ENCODE results near the gene SNAP91.

The SNAP91 gene

GRCh38 chr6:83546636-83547035 lies 162.3 kb downstream of the SNAP91 start:
- H3K4me3 Mint-ChIP-seq: no peak overlapping the region

GRCh38 chr6:83539678-83540077 lies 169.2 kb downstream of the SNAP91 start:
- Mint-ChIP-seq H3K27me3 (ENCODE audit: low read depth) (no peaks in the 10 kb centered on the region), H3K27ac (no peak overlapping the region), H3K9me3 (peaks cover 4% of the 10 kb centered on the region), H3K36me3 (ENCODE audit: low read depth) (no peaks in the 10 kb centered on the region), H3K4me1 (ENCODE audit: low read depth) (no peaks in the 10 kb centered on the region), H3K4me3 (no peak overlapping the region)

More at GRCh38 chr6:83546636-83547035, 162.3 kb downstream of the SNAP91 start:
- no peaks in the 10 kb centered on the region for H3K27me3 Mint-ChIP-seq (ENCODE audit: low read depth)
- peaks cover 32% of the 10 kb centered on the region for H3K9me3 Mint-ChIP-seq
- H3K27ac Mint-ChIP-seq: no peak overlapping the region
- peaks cover 4% of the 10 kb centered on the region for H3K4me1 Mint-ChIP-seq (ENCODE audit: low read depth)
- H3K36me3 Mint-ChIP-seq (ENCODE audit: low read depth): peaks cover 2% of the 10 kb centered on the region

- H3K4me1 Mint-ChIP-seq (ENCODE audit: low read depth): no peaks in the 10 kb centered on the region
- H3K9me3 Mint-ChIP-seq: no peaks in the 10 kb centered on the region
- H3K36me3 Mint-ChIP-seq (ENCODE audit: low read depth): no peaks in the 10 kb centered on the region
- H3K27ac Mint-ChIP-seq: no peak overlapping the region
- H3K27me3 Mint-ChIP-seq (ENCODE audit: low read depth): peaks cover 2% of the 10 kb centered on the region
- no peak overlapping the region for H3K4me3 Mint-ChIP-seq
Observed at GRCh38 chr6:83536647-83537589, 172.0 kb downstream of the SNAP91 start.

- no peaks in the 10 kb centered on the region for H3K36me3 Mint-ChIP-seq (ENCODE audit: low read depth)
- no peaks in the 10 kb centered on the region for H3K9me3 Mint-ChIP-seq
- H3K27ac Mint-ChIP-seq: no peak overlapping the region
- peaks cover 5% of the 10 kb centered on the region for H3K27me3 Mint-ChIP-seq (ENCODE audit: low read depth)
- H3K4me1 Mint-ChIP-seq (ENCODE audit: low read depth): no peaks in the 10 kb centered on the region
- H3K4me3 Mint-ChIP-seq: no peak overlapping the region
Observed at GRCh38 chr6:83536034-83536646, 172.8 kb downstream of the SNAP91 start.

- H3K36me3 Mint-ChIP-seq (ENCODE audit: low read depth): no peaks in the 10 kb centered on the region
- peaks cover 4% of the 10 kb centered on the region for H3K27me3 Mint-ChIP-seq (ENCODE audit: low read depth)
- no peaks in the 10 kb centered on the region for H3K4me1 Mint-ChIP-seq (ENCODE audit: low read depth)
- H3K4me3 Mint-ChIP-seq: no peak overlapping the region
- no peaks in the 10 kb centered on the region for H3K9me3 Mint-ChIP-seq
- no peak overlapping the region for H3K27ac Mint-ChIP-seq
Observed at GRCh38 chr6:83518816-83519480, 190.0 kb downstream of the SNAP91 start.

GRCh38 chr6:83517500-83517899 lies 191.4 kb downstream of the SNAP91 start:
- no peaks in the 10 kb centered on the region for H3K4me1 Mint-ChIP-seq (ENCODE audit: low read depth)
- no peak overlapping the region for H3K27ac Mint-ChIP-seq
- no peaks in the 10 kb centered on the region for H3K36me3 Mint-ChIP-seq (ENCODE audit: low read depth)
- no peaks in the 10 kb centered on the region for H3K9me3 Mint-ChIP-seq
- H3K27me3 Mint-ChIP-seq (ENCODE audit: low read depth): peaks cover 18% of the 10 kb centered on the region
- no peak overlapping the region for H3K4me3 Mint-ChIP-seq

GRCh38 chr6:83514866-83515466 lies 193.9 kb downstream of the SNAP91 start:
- peaks cover 36% of the 10 kb centered on the region for H3K27me3 Mint-ChIP-seq (ENCODE audit: low read depth)
- no peak overlapping the region for H3K27ac Mint-ChIP-seq
- no peaks in the 10 kb centered on the region for H3K36me3 Mint-ChIP-seq (ENCODE audit: low read depth)
- H3K9me3 Mint-ChIP-seq: no peaks in the 10 kb centered on the region
- H3K4me3 Mint-ChIP-seq: no peak overlapping the region
- no peaks in the 10 kb centered on the region for H3K4me1 Mint-ChIP-seq (ENCODE audit: low read depth)

GRCh38 chr6:83514466-83514865 lies 194.4 kb downstream of the SNAP91 start:
- no peaks in the 10 kb centered on the region for H3K4me1 Mint-ChIP-seq (ENCODE audit: low read depth)
- no peak overlapping the region for H3K27ac Mint-ChIP-seq
- no peaks in the 10 kb centered on the region for H3K9me3 Mint-ChIP-seq

GRCh38 chr6:83511901-83512681 lies 196.8 kb downstream of the SNAP91 start, which contains the start of gene PRSS35:
TSS of gene PRSS35 (plus strand) at chr6:83512534. CDS start at chr6:83523442, 10,908 bp downstream.
- Mint-ChIP-seq H3K36me3 (ENCODE audit: low read depth) (no peaks in the 10 kb centered on the region), H3K9me3 (no peaks in the 10 kb centered on the region), H3K4me1 (ENCODE audit: low read depth) (no peaks in the 10 kb centered on the region), H3K4me3 (no peak within 1 kb of the TSS), H3K27me3 (ENCODE audit: low read depth) (peaks cover 36% of the 10 kb centered on the region), H3K27ac (no peak within 1 kb of the TSS)

More at GRCh38 chr6:83514466-83514865, 194.4 kb downstream of the SNAP91 start:
- Mint-ChIP-seq H3K27me3 (ENCODE audit: low read depth) (peaks cover 36% of the 10 kb centered on the region), H3K4me3 (no peak overlapping the region), H3K36me3 (ENCODE audit: low read depth) (no peaks in the 10 kb centered on the region)

GRCh38 chr6:83511266-83511665 lies 197.6 kb downstream of the SNAP91 start:
- Mint-ChIP-seq H3K4me3 (no peak overlapping the region), H3K27ac (no peak overlapping the region), H3K9me3 (no peaks in the 10 kb centered on the region), H3K27me3 (ENCODE audit: low read depth) (peaks cover 36% of the 10 kb centered on the region), H3K4me1 (ENCODE audit: low read depth) (no peaks in the 10 kb centered on the region), H3K36me3 (ENCODE audit: low read depth) (no peaks in the 10 kb centered on the region)

- Mint-ChIP-seq H3K36me3 (ENCODE audit: low read depth) (no peaks in the 10 kb centered on the region), H3K27me3 (ENCODE audit: low read depth) (peaks cover 36% of the 10 kb centered on the region), H3K4me1 (ENCODE audit: low read depth) (no peaks in the 10 kb centered on the region), H3K4me3 (no peak overlapping the region), H3K9me3 (no peaks in the 10 kb centered on the region), H3K27ac (no peak overlapping the region)
Observed at GRCh38 chr6:83510791-83511190, 198.1 kb downstream of the SNAP91 start.

- Mint-ChIP-seq H3K4me3 (no peak overlapping the region), H3K9me3 (no peaks in the 10 kb centered on the region), H3K27ac (no peak overlapping the region), H3K36me3 (ENCODE audit: low read depth) (no peaks in the 10 kb centered on the region), H3K4me1 (ENCODE audit: low read depth) (no peaks in the 10 kb centered on the region), H3K27me3 (ENCODE audit: low read depth) (peaks cover 32% of the 10 kb centered on the region)
Observed at GRCh38 chr6:83509441-83509840, 199.5 kb downstream of the SNAP91 start.

GRCh38 chr6:83505356-83505755 lies 203.5 kb downstream of the SNAP91 start:
- H3K27ac Mint-ChIP-seq: no peak overlapping the region
- no peak overlapping the region for H3K4me3 Mint-ChIP-seq
- H3K36me3 Mint-ChIP-seq (ENCODE audit: low read depth): no peaks in the 10 kb centered on the region
- H3K9me3 Mint-ChIP-seq: no peaks in the 10 kb centered on the region
- H3K27me3 Mint-ChIP-seq (ENCODE audit: low read depth): no peaks in the 10 kb centered on the region
- H3K4me1 Mint-ChIP-seq (ENCODE audit: low read depth): no peaks in the 10 kb centered on the region
